HG02763 (cell line): ENCODE results near the gene SORCS2.

Experiments
- ATAC-seq: cut with Tn5 transposase; IDR thresholded peaks from one replicate; pipeline ENCODE4 v1.9.1; 2021; ENCODE audit warnings: mild to moderate bottlenecking, moderate library complexity; ENCODE audit not compliant: unreplicated experiment

Gene SORCS2

DNA sequence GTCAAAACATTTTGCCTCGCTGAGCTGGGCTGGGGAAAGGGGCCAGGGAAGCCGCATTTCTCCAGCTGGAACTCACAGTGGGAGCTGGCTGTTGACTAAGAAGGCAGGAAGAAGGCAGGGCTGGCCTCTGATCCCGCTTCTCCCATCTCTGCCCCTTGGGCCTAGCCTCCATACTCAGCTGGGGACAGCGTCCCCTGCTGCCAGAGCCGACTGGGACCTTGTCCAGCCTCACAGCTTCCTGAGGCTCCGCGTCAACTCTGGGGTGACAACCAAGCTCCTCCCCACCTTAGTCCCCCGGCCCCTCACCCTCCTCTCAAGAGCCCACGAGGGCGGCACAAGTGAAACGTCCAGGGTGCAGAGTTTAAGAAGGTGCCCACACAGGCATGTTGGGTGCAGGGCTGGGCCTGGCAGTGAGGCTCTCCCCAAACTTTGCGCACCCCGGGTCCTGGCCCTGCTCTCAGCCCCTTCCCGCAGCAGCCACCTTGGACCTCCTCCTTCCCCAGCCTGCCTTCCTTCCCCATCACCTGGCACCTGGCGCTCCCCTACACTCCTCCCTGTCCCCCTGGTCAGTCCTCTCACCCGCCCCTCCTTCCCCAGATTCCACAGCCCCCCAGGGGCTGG lies 141.6 kb downstream of the SORCS2 start:
- no peak for ATAC-seq

DNA sequence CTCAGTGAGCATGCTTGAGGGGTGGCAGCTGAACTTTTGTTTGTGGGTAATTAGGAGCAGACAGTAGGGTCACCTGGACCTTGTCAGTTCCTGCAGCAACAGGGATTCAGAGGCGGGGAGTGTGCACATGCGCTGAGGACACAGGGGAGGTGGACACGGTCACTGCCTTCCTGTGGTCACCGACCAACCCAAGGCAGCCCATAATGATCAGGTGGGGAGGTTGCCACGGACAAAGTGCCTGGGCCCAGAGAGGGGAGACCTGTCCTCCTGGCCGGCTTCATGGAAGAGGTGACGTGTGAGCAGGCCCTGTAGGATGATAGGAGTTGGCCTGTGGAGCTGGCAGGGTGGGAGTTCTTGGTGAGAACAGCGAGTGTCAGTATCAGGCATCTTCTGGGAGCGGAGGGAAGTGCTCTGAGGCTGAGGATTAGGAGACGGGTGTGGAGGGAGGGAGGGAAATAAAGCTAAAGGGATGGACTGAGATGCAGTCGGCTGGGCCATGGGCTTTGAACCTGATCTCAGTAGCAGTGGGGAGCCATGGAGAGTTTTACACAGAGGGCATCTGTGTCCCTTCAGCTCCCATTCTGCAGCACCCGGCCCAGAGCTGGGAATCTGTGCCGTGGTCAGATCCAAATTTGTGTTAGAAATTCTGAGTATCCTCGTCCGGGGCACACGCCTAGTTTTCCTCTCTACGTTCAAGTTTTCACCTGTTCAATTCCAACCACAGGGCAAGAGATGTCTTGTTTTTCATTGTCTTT lies 142.4 kb downstream of the SORCS2 start:
- no peak for ATAC-seq

DNA sequence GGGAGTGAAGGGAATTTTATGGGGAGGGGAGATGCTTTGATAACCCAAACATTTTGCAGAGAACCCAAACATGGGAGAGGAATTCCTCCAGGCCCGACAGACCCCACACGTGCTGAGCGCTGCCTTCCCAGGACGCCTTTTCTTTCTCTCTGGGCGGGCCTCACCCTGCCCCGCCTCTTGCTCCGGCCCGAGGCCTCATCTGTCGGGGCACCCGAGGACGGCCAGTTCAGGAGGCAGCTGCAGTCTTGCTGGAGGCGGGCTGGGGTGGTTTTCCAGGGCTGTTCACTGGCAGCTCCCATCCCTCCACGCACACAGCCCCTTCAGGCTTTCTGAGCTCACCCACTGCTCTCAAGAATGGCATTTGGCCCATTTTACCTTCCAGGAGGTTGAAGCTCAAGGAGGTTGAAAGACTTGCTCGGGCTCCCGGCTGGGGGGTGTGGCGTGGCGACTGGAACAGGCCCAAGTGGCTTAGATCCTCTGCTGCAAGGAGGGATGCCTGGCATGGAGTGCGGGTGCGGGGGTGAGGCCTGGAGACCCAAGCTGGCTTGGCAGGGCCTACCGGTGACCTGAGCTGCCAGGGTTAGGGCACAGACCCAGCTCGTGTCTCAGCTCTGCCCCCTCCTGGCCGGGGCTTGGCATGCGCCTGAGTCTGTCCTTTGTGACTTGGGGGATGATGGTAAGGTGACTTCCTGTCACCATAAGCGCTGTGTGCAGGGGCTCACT lies 143.2 kb downstream of the SORCS2 start:
- no peak for ATAC-seq

DNA sequence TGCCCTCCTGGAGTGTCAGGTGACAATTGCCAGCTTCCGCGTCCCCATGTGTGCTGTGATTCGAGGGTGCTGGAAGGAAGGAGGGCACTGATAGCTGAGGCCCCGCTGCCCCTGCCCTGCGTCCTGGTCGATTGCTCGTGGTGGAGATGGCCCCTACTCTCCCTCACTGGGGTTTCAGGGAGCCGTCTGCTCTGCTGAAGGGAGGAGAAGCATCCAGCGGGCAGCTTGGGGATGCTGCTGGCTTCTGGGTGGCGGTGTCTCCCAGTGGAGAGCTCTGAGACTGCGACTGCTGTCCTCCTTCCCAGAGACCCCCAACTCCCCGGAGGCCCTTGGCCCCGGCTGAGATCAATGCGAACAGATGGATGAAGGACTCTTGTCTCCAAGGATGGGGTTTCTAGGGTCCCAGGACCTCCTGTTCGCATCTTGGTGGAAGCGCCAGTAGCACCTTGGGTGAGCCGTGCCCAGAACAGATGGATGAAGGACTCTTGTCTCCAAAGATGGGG lies 143.8 kb downstream of the SORCS2 start:
- ATAC-seq = no peak

DNA sequence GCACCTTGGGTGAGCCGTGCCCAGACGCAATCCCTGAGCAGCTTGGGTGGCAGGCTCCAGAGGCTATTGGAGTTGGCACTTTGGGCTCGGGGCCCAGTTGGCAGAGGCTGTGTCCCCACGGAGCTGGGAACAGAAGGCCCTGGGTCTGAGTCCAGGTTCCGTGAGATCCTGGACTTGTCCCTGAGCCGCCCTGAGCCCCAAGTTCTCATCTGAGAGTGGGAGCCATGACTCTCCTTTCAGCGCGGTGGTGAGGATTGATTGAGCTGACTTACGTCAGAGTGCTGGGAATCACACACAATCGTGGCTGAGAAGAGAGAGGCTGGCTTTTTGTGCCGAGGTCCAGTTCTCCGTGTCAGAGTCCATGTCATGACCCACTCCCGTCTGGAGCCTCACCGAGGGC lies 144.4 kb downstream of the SORCS2 start:
- no peak for ATAC-seq

DNA sequence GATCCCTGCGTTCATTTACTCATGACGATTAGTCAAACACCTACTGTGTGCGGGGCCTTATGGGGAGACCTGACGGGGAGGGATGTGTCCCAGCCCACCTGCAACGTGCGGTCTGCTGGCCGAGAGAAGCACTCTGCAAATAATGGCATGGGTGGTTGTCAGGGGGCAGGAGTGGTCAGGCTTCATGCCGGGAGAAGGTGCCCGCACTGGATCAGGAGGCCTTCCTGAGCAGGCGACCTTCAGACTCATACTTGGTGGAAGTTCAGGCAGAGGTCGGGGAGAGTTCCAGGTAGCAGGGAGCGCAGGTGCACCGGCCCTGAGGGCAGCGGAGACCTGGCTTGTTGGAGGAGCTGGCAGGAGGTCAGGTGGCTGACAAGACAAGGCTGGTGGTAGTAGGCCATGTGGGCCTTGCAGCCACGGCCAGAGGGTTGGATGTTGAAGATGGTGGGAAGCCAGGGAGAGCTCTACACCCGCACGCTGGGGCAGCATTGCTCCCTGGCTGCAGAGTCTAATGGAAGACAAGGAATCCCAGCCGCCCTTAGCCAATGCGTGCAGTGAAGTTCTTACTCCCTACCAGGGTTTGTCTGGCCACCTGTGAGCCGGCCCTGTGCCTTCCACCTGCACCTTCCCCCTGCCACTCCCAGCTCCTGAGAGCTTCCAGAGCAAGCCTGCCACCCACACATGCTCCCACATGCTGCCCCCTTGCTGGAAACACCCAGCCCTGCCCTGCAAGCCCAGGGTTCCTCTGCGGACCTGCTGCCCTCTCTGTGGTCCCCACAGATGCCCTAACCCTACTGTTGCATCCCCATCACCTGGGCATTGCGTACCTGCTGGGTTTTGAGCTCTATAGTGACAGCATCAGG lies 145.1 kb downstream of the SORCS2 start:
- no peak for ATAC-seq

DNA sequence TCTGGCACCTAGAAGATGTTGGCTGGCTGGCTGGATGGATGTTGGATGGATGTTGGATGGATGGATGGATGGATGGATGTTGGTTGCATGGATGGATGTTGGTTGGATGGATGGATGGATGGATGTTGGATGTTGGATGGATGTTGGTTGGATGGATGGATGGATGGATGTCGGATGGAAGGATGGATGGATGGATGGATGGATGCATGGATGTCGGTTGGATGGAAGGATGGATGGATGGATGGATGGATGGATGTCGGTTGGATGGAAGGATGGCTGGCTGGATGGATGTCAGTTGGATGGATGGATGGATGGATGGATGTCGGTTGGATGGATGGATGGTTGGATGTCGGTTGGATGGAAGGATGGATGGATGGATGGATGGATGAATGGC lies 145.7 kb downstream of the SORCS2 start:
- no peak for ATAC-seq

DNA sequence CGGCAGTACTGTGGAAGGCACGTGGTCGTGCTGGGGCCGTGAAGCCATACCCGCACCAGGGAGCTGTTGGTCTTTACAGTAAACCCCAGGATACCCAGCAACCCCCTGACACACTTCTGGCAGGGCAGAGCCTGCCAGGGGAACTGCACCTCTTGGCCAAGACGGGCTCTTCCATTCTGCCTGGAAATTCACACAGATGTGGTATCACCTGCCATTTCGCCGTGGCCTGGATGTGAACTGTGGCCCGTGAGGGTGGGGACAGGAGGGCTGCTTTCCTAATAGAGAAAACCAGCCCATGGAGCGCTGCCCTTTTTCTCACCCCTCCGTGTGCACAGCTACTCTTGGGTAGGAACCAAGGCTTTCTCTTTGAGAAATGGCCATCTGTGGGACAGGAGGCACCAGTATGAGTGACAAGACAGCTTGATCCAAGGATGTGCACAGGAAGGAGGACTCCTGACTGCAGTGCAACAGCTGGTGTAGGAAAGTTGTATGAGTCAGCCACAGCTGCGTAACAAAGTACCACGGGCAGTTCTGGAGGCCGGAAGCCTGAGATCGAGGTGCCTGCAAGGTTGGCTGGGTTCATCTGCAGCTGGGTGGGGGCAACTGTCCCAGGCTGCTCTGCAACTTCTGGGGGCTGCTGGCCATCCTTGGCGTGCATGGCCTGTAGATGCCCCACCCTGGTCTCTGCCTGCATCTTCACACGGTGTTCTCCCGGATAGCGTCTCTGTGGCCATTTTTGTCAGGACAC lies 146.7 kb downstream of the SORCS2 start:
- ATAC-seq = no peak

DNA sequence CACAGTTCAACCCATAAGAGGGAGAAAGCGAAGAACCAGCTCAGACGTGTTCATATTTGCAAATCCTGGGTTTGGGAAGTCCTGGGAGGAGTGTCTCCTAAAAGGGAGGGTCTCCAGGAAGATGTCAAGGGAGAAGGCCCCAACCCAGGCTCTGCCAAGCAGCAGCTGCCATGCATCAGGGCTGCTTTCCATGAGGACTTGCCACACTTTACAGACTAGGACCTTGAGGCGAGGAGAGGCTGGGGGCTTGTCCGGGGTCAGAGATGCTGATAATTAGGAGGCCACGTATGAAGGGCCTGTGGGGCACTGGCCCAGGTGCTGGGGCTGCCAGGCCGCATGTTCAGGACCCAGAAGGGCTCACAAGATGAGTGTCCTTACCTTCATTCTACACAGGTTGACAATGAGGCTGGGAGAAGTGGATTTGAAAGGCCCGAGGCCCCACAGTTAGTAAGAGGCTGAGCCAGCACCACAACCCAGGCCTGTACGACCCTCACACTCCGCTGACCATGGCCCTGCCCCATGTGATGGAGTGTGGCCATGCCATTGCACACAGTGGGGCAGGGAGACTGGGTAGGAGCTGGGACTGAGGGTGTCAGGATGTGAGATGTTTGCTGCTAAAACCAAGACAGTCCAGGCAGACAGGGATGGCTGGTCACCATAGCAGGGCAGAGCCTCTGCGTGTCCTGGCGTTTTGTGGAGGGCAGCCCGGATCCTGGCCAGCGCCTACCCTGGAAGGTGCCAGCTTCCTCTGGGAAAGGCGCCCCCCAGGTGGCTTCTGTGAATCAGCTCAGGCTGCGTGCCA lies 147.6 kb downstream of the SORCS2 start:
- ATAC-seq = no peak

DNA sequence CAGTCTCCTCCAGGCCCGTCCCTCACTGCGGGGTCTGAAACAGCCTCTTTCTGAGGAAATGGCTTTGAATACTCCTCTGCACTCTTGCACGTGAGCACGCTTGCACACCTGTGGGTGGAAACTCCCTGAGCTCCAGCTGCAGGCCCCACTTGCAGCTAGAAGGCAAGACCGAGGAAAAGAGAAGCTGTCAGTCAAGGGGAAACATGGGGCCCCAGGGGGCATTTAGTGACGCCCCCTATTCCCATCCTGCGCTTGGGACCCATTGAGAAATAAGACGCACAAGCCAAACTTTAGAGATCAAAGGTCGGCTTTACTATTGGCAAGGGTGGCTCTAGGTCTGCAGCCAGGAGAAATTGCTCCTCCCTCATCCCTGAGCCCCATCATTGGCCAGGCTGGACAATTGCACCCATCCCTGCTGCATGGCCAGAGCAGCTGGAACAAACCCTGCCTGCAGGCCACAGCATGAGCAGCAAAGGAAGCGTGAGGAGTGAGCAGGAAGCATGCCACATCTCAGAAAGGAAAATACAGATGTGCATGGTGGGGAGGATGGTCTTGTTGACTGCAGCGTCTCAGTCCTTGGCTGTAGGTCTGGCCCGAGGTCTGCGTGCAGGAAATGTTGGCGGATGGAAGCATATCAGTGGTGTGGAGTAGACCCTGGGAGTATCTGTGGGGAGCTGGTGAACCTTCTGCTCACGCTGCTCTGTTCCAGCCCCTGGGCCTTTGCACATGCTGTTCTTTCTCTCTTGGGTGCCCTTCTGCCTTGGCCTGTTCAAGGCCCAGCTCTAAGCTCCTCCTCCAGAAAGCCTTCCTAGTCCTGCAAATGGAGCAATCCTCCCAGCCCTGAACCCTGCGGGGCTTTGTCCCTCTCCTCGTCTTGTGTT lies 148.5 kb downstream of the SORCS2 start:
- ATAC-seq = no peak

DNA sequence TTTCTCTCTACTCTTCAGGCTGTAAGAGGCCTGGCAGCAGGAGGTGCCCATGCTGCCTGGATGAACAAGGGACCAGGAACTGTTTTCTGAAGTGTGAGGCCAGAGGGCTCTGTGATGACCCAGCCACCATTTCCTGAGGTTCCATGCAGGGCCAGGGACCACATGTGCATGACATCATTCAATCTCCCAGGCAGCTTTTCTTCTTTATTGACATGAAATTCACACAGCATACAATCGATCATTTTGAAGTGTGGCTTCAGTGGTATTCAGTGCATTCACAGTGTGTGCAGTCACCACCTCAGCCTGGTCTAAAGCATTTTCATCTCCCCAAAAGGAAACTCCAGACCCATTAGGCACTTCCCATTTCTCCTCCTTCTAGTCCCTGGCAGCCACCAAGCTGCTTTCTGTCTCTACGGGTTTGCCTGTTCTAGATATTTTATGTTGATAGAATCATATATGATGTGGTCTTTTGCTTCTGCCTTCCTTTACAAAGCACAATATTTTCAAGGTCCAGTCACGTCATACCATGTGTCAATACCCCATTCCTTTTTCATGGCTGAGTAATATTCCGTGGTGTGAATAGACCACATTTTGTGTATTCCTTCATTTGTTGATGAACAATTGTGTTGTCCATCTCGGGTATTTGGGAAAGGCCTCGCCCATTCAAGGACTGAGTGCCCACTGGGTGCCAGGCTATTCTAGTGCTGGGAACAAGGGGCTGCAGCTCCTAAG lies 149.3 kb downstream of the SORCS2 start:
- ATAC-seq = no peak

DNA sequence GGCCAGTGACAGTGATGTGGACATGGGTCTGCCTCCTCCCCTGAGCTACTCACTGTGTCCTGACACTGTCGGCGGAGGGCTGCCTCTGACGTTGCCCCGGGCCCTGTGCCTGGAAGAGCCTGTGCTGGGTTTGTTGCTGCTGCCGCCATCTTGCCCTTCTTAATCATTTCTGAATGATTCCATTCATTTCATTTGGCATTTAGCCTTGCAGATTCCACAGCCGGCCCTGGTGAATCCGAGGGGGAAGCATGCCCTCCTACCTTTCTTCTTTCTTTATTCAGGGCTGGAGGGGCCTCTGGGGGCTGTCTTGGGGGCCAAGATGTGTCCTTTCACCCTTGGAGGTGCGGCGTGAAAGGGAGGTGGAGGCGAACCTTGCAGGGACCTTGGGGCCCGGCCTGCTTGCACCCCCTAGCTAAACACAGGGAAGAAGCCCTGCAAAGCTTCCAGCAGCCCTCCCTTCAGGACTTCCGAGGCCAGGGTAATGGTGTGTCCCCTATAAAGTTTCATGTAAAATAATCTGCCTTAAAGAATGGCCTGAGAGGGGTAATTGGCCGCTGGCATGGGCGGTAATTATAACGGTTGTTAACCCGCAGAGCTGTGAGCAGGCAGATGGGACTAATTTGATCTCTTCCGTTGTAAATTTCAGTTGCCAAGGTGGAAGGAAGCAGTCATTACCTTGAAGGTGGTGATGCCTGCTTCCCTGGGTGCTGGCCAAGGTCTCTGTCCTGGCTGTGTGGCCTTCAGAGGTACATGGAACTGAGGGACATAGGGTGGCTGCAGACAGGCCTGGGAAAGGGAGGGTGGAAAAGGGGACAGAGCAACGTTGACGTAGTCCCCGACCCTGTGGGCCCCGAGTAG lies 150.1 kb downstream of the SORCS2 start:
- no peak for ATAC-seq

DNA sequence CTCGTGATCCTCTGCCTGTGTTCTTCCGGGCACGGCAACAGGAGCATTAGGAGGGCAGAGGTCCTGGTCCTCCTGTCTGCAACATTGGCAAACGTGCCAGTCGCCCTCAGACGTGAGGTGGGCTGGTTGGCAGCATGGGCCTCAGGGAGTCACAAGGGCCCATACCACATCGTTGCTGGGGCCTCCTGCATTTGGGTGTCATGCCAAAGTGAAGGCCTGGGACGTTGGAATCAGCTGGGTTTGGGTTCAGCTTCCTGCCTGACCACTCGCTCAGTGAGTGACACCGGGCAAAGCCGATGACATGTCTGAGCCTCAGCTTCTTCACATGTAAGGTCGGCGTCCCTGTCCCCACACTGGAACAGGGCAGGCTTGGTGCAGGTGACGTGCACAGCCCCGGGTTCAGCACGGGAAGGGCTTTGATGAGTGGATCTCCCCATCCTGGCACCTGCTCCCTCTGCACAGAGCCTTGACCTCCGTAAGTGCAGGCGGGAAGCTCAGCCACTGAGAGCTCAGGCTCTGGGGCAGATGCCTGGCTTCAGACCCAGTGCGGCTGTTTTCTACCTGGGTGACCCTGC lies 150.8 kb downstream of the SORCS2 start:
- no peak for ATAC-seq

DNA sequence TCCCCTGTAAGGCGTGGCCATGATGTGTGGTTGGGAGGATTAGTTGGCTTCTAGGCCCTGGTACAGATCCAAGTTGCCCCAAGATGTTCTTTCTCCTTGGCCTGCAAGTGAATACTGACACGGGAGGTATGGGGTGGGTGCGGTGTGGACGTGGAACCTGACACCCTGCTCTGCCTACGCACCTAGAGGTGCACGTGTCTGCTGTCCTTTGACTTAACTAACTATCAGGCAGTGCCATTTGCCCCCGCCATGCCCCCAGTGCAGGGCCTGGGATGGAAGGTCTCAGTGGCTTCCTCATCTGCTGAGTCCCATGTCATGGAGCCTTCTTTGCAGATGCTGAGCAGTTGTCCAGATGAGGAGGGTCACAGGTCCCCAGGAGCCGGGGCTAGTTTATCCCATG lies 151.6 kb downstream of the SORCS2 start:
- no peak for ATAC-seq

DNA sequence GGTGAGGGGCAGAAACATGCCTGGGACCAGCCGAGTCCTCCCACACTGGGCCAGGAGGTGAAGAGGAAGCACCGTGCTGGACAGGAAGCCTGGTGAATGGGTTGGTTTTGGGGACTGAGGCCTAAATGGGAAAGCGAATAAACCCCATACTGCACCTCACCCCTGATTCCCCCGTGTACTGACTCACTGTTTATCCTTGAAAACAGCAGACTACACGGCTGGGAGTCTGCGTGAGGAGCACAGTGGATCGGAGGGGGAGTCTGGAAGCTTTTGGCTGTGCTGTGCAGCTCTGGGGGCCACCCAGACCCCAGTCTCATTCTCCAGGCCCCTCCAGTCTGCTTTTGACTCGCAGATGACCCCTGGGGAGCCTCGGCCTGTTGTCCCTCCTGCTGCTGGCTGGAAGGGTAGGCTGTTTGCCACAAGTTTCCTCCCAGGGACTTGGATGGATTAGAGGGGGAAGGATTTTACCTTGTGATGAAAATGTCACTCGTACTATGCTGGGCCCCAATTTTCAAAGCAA lies 152.4 kb downstream of the SORCS2 start:
- no peak for ATAC-seq

DNA sequence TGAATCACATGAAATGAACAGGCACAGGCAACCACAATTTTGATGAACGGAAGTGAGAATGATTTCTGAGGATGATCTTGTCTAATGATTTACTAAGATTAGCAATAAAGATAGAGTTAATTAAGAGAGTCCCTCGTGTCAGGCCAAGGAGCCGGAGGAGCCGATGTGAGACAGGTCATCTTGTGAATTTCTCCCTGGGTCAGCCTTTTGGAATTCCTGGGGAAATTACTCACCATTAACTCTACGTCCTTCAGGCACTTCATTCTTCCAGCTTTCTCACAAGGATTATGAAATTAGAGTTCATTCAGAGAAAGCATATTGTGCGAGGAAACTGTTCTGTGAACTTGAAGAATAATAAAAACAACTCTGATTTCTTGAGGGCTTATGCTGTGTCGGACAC lies 155.6 kb downstream of the SORCS2 start:
- no peak for ATAC-seq
